Sigmoid colon (tissue), 7 donors: ENCODE measurements around the gene SRF. TPM values are rescaled to one million over a fixed set of nuclear protein-coding genes. Genes with fewer than 3 reads are reported as not detected.

Source experiments
- DNase-seq: peaks from one replicate; pipeline ENCODE4 v3.0.0-alpha.2; 2019
- H3K27ac ChIP-seq, 4 donors: fragments of 200-600 bp; sonication (generic); one replicate each; pipeline ENCODE4 v1.5.1; 2016 to 2019; ENCODE audit warnings: mild to moderate bottlenecking in 1 of 4
- H3K27me3 ChIP-seq, 3 donors: fragments of 200-600 bp; sonication (generic); one replicate each; pipeline ENCODE4 v1.5.1; 2019; ENCODE audit warnings: mild to moderate bottlenecking in 1 of 3
- H3K36me3 ChIP-seq, 4 donors: fragments of 200-600 bp; sonication (generic); one replicate each; pipeline ENCODE4 v1.5.1; 2016 to 2019
- H3K4me1 ChIP-seq, 4 donors: fragments of 200-600 bp; sonication (generic); one replicate each; pipeline ENCODE4 v1.5.1; 2017 to 2019
- H3K4me3 ChIP-seq, 4 donors: fragments of 200-600 bp; sonication (generic); one replicate each; pipeline ENCODE4 v1.5.1; 2017 to 2019; ENCODE audit warnings: mild to moderate bottlenecking in 2 of 4, moderate library complexity in 1 of 4
- H3K9me3 ChIP-seq, 4 donors: fragments of 200-600 bp in 3 of 4; sonication (generic) in 3 of 4; one replicate each; pipeline versions ENCODE4 v1.5.1 to v1.6.1; 2013 to 2019
- CTCF ChIP-seq, 4 experiments: fragments of 450-650 bp in 3 of 4; fragments of 200-600 bp in 1 of 4; IDR thresholded peaks; one replicate each; pipeline ENCODE4 v1.5.1; 2016 to 2019; ENCODE audit warnings: antibody characterized with exemption in 4 of 4, mild to moderate bottlenecking in 3 of 4, moderate library complexity in 2 of 4
- EP300 ChIP-seq, 4 donors: sonication (generic); formaldehyde crosslinking; IDR thresholded peaks; one replicate each; pipeline ENCODE4 v1.6.1; 2017; ENCODE audit warnings: antibody characterized with exemption in 4 of 4
- POLR2A ChIP-seq, 2 donors: fragments of 450-650 bp; IDR thresholded peaks; one replicate each; pipeline ENCODE4 v1.6.1; 2016; ENCODE audit warnings: antibody characterized with exemption in 2 of 2, mild to moderate bottlenecking in 2 of 2, moderate library complexity in 2 of 2
- POLR2AphosphoS5 ChIP-seq, 4 donors: sonication (generic); formaldehyde crosslinking; IDR thresholded peaks; one replicate each; pipeline ENCODE4 v1.6.1; 2017; ENCODE audit warnings: antibody characterized with exemption in 4 of 4
- WGBS, 2 donors: extraction: QIAGEN DNeasy Blood & Tissue Kit; methylation state at CpG; one replicate each; pipeline ENCODE4 v1.1.7; 2013; 5-methylcytosine and 5-hydroxymethylcytosine counted together
- intact Hi-C: fragments of 100-400 bp; cut with DNase I; formaldehyde crosslinking; loops from one replicate; pipeline ENCODE4 v1.15.1; 2023
- polyA plus RNA-seq, 3 donors: library from polyadenylated mRNA; stranded (reverse); fragments of 200-250 nt; gene quantifications; one replicate each; pipeline ENCODE4 v1.2.3, GENCODE V29; 2013
- total RNA-seq, 4 donors: library from RNA; depleted of rRNA; stranded (reverse); fragments of >200 nt; gene quantifications; one replicate each; pipeline ENCODE4 v1.1.0, GENCODE V29; 2016
- donor health status: healthy with polysubstance abuse.
- donor health status: Bipolar disorder and iron deficiency.
- donor health status: healthy.

SRF gene
- total and polyA plus RNA-seq, 7 donors = 12.6 to 96.9 (median 64.2) TPM

GRCh38 chr6:43231053-43231452 lies 60.0 kb downstream of the SRF start:
- Histone ChIP-seq H3K4me3 (no peak overlapping the region), H3K9me3 (no peaks in the 10 kb centered on the region), H3K36me3 (no peaks in the 10 kb centered on the region), H3K4me1 (peaks cover 0 to 15% (median 11%) of the 10 kb centered on the region in 4 donors), H3K27me3 (no peaks in the 10 kb centered on the region), H3K27ac (no peak overlapping the region)
- intact Hi-C loops = no loop called here
- 89 to 92% methylated on average over 4 of the region's 4 CpGs for WGBS, 2 donors
- TF ChIP-seq CTCF (IDR thresholded peaks at IDR 0.05) = no peak
- no peak for TF ChIP-seq POLR2A (IDR thresholded peaks at IDR 0.05)
- TF ChIP-seq EP300 (IDR thresholded peaks at IDR 0.05) = no peak
- TF ChIP-seq POLR2AphosphoS5 (IDR thresholded peaks at IDR 0.05) = no peak
- no peak for DNase-seq

Other genes starting within 250 kb of the SRF start
- 10 to 100 TPM; 22.8 to 24.9 (median 24.1) TPM for gene CNPY3, start 241.8 kb upstream of the SRF start, total RNA-seq
- 10 to 100 TPM; 11.8 to 37.5 (median 12.6) TPM for gene CNPY3, start 241.8 kb upstream of the SRF start, polyA plus RNA-seq
- gene GNMT, start 210.5 kb upstream of the SRF start, total RNA-seq = under 1 TPM in 1 of 4 donors, not detected in 3; 0.54 TPM
- gene GNMT, start 210.5 kb upstream of the SRF start, polyA plus RNA-seq = under 1 TPM in 1 of 3 donors, not detected in 2; 0.45 TPM
- gene PEX6, start 192.1 kb upstream of the SRF start, total RNA-seq = 10 to 100 TPM; 10.2 to 19.1 (median 18.2) TPM
- 10 to 100 TPM; 12.6 to 21.5 (median 14.0) TPM for gene PEX6, start 192.1 kb upstream of the SRF start, polyA plus RNA-seq
- 10 to 100 TPM; 26.7 to 41.5 (median 33.9) TPM for gene PPP2R5D, start 186.7 kb upstream of the SRF start, total RNA-seq
- gene PPP2R5D, start 186.7 kb upstream of the SRF start, polyA plus RNA-seq = 10 to 100 TPM; 29.4 to 38.8 (median 35.5) TPM
- gene MEA1, start 157.3 kb upstream of the SRF start, total RNA-seq = 10 to 100 TPM; 49.0 to 91.5 (median 71.5) TPM
- gene MEA1, start 157.3 kb upstream of the SRF start, polyA plus RNA-seq = 10 to 100 TPM; 59.1 to 93.1 (median 75.1) TPM
- gene KLHDC3, start 157.0 kb upstream of the SRF start, total RNA-seq = 100 to 1,000 TPM in 3 of 4 donors, 10 to 100 TPM in 1; 68.4 to 158 (median 105) TPM
- gene KLHDC3, start 157.0 kb upstream of the SRF start, polyA plus RNA-seq = 10 to 100 TPM; 64.3 to 69.7 (median 69.1) TPM
- 10 to 100 TPM; 40.5 to 46.6 (median 43.3) TPM for gene RRP36, start 149.6 kb upstream of the SRF start, total RNA-seq
- gene RRP36, start 149.6 kb upstream of the SRF start, polyA plus RNA-seq = 10 to 100 TPM; 24.6 to 50.8 (median 27.3) TPM
- gene CUL7, start 117.4 kb upstream of the SRF start, total RNA-seq = 10 to 100 TPM; 10.3 to 14.4 (median 11.0) TPM
- gene CUL7, start 117.4 kb upstream of the SRF start, polyA plus RNA-seq = 1 to 10 TPM; 3.0 to 6.9 (median 3.2) TPM
- 10 to 100 TPM; 14.1 to 25.7 (median 18.3) TPM for gene MRPL2, start 111.8 kb upstream of the SRF start, total RNA-seq
- 10 to 100 TPM; 65.9 to 70.2 (median 68.5) TPM for gene MRPL2, start 111.8 kb upstream of the SRF start, polyA plus RNA-seq
- 10 to 100 TPM; 23.2 to 44.9 (median 34.6) TPM for gene KLC4, start 111.6 kb upstream of the SRF start, total RNA-seq
- gene KLC4, start 111.6 kb upstream of the SRF start, polyA plus RNA-seq = 100 to 1,000 TPM in 1 of 3 donors, 10 to 100 TPM in 2; 58.4 to 116 (median 84.1) TPM
- gene PTK7, start 95.0 kb upstream of the SRF start, total RNA-seq = 1 to 10 TPM; 4.8 to 9.7 (median 7.7) TPM
- 10 to 100 TPM in 1 of 3 donors, 1 to 10 TPM in 2; 1.2 to 15.6 (median 1.8) TPM for gene PTK7, start 95.0 kb upstream of the SRF start, polyA plus RNA-seq
- gene CUL9, start 10.9 kb downstream of the SRF start, total RNA-seq = 10 to 100 TPM; 21.7 to 49.6 (median 31.9) TPM
- gene CUL9, start 10.9 kb downstream of the SRF start, polyA plus RNA-seq = 10 to 100 TPM in 2 of 3 donors, 1 to 10 TPM in 1; 5.1 to 32.9 (median 12.6) TPM
- 10 to 100 TPM; 32.1 to 96.0 (median 90.3) TPM for gene DNPH1, start 58.2 kb downstream of the SRF start, total RNA-seq
- 100 to 1,000 TPM; 155 to 188 (median 163) TPM for gene DNPH1, start 58.2 kb downstream of the SRF start, polyA plus RNA-seq
- under 1 TPM in 3 of 4 donors, not detected in 1; under 0.01 to 0.55 (median 0.27) TPM for gene TTBK1, start 72.2 kb downstream of the SRF start, total RNA-seq
- gene TTBK1, start 72.2 kb downstream of the SRF start, polyA plus RNA-seq = under 1 TPM; under 0.01 to 0.41 (median 0.23) TPM
- gene SLC22A7, start 127.0 kb downstream of the SRF start, total RNA-seq = not detected
- not detected for gene SLC22A7, start 127.0 kb downstream of the SRF start, polyA plus RNA-seq
- gene CRIP3, start 137.6 kb downstream of the SRF start, total RNA-seq = not detected
- 1 to 10 TPM in 1 of 3 donors, not detected in 2; 5.2 TPM for gene CRIP3, start 137.6 kb downstream of the SRF start, polyA plus RNA-seq
- 10 to 100 TPM; 11.7 to 19.1 (median 15.1) TPM for gene ZNF318, start 198.4 kb downstream of the SRF start, total RNA-seq
- gene ZNF318, start 198.4 kb downstream of the SRF start, polyA plus RNA-seq = 10 to 100 TPM in 1 of 3 donors, 1 to 10 TPM in 2; 2.1 to 12.7 (median 2.4) TPM